HepG2 (cell line): ENCODE data around the gene ARHGAP35.

Source experiments
- ADNP ChIP-seq: sonication (generic); formaldehyde crosslinking; IDR thresholded peaks from 2 replicates; pipeline ENCODE4 v1.4.0; 2020; ENCODE audit warnings: missing genetic modification reagents
- CREB1 ChIP-seq, 2 experiments: fragments of 450-650 bp in 1 of 2; IDR thresholded peaks; 2 replicates each; pipeline ENCODE4 v1.6.1; 2016 to 2017; ENCODE audit warnings: control low read depth in 1 of 2, mild to moderate bottlenecking in 1 of 2, missing compliant biosample characterization in 1 of 2, missing genetic modification characterization in 1 of 2
- EP300 ChIP-seq, 3 experiments: sonication (generic) in 1 of 3; formaldehyde crosslinking in 1 of 3; IDR thresholded peaks; 2 replicates each; pipeline versions ENCODE4 v1.5.1 to v1.6.1; 2011 to 2020; ENCODE audit warnings: low read depth in 2 of 3, low read length in 2 of 3, borderline replicate concordance in 1 of 3, improper control_type of control experiment in 1 of 3, mild to moderate bottlenecking in 1 of 3, missing genetic modification reagents in 1 of 3, moderate library complexity in 1 of 3
- HDAC2 ChIP-seq: sonication (generic); formaldehyde crosslinking; IDR thresholded peaks from 2 replicates; pipeline ENCODE4 v1.4.0; 2020; ENCODE audit warnings: missing genetic modification reagents
- HOXA7 ChIP-seq: sonication (generic); formaldehyde crosslinking; IDR thresholded peaks from 2 replicates; pipeline ENCODE4 v1.8.1; 2022; ENCODE audit warnings: mild to moderate bottlenecking, missing genetic modification reagents, moderate library complexity
- MYPOP ChIP-seq: sonication (generic); formaldehyde crosslinking; IDR thresholded peaks from 2 replicates; pipeline ENCODE4 v1.8.1; 2023; ENCODE audit warnings: mild to moderate bottlenecking, moderate library complexity, missing genetic modification reagents
- POLR2A ChIP-seq, 2 experiments: IDR thresholded peaks; 2 replicates each; pipeline ENCODE4 v1.6.1; 2011; ENCODE audit warnings: low read depth in 2 of 2, low read length in 2 of 2, mild to moderate bottlenecking in 1 of 2, moderate library complexity in 1 of 2; ENCODE audit not compliant: insufficient read depth in 1 of 2
- RAD21 ChIP-seq: fragments of 450-650 bp; formaldehyde crosslinking; IDR thresholded peaks from 2 replicates; pipeline ENCODE4 v1.5.0; 2020; ENCODE audit warnings: mild to moderate bottlenecking
- TAF1 ChIP-seq: sonication (generic); formaldehyde crosslinking; IDR thresholded peaks from 2 replicates; pipeline ENCODE4 v1.4.0; 2020; ENCODE audit warnings: missing genetic modification reagents
- ZNF891 ChIP-seq: sonication (generic); formaldehyde crosslinking; IDR thresholded peaks from 2 replicates; pipeline ENCODE4 v1.5.0; 2020; ENCODE audit warnings: mild to moderate bottlenecking, missing genetic modification reagents

GRCh38 chr19:46839752-46840497, 20.9 kb upstream of the ARHGAP35 start:
- no peak for TF ChIP-seq MYPOP
- TF ChIP-seq ZNF891 (CRISPR knock-in tag) = no peak
- TF ChIP-seq HDAC2 (CRISPR knock-in tag) = no peak
- TF ChIP-seq RAD21 (CRISPR knock-in tag) = no peak
- TF ChIP-seq EP300 (IDR thresholded peaks at IDR 0.05; ENCODE audit: low read depth in 2 of 2, low read length in 2 of 2) = no peak
- no peak for TF ChIP-seq EP300 (CRISPR knock-in tag; IDR thresholded peaks at IDR 0.05; ENCODE audit: borderline replicate concordance)
- TF ChIP-seq POLR2A (IDR thresholded peaks at IDR 0.05; ENCODE audit: insufficient read depth in 1 of 2, low read depth in 2 of 2, low read length in 2 of 2) = no peak
- no peak for TF ChIP-seq TAF1 (CRISPR knock-in tag)
- TF ChIP-seq CREB1 (IDR thresholded peaks at IDR 0.05) = no peak
- TF ChIP-seq CREB1 (CRISPR knock-in tag; IDR thresholded peaks at IDR 0.05) = no peak
- TF ChIP-seq HOXA7 (CRISPR knock-in tag) = no peak
- TF ChIP-seq ADNP (CRISPR knock-in tag) = no peak
